ENCODE results near the gene DENND1A. TPM values are rescaled to one million over a fixed set of nuclear protein-coding genes. Genes with fewer than 3 reads are reported as not detected.

Gene DENND1A
- total and polyA plus RNA-seq, 11 donors, result 9.8 to 24.0 (median 14.7) TPM

DNA sequence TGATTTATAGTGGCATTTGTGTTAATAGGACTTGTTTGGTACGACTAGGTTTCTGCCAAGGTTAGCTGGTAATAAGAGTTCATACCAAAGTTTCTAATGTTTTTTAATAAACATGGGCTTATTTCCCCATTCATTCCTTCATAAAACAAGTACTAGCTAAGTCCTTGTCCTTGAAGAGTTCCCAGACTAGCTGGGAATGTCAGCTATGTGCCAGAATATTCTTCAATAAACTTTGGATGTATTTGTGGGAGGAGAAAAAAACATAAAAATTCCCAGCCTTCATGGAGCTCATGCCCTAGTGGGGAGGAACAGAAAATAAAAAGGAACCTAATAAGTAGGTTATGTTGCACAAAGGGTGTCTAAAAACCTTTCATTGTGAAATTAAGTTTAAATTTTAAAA, 176.9 kb downstream of the DENND1A start:
- H3K27me3 ChIP-seq, result no peaks in the 10 kb centered on the region
- peaks cover 0 to 38% (median 4%) of the 10 kb centered on the region in 12 donors for H3K4me1 ChIP-seq
- no peak overlapping the region for H3K27ac ChIP-seq
- intact Hi-C loops (cut with DNase I), result loop anchor here in 1 of 10 donors (10.0 kb wide), 1 partner anchor 82 kb away; no protein-coding TSS in a partner anchor
- no peaks in the 10 kb centered on the region for H3K9me3 ChIP-seq
- 86 to 94% (median 87%) methylated on average over 1 of the region's 1 CpG for WGBS, 4 donors
- DNase-seq, result no peak
- ATAC-seq, result no peak
- TF ChIP-seq, protein P1, sequence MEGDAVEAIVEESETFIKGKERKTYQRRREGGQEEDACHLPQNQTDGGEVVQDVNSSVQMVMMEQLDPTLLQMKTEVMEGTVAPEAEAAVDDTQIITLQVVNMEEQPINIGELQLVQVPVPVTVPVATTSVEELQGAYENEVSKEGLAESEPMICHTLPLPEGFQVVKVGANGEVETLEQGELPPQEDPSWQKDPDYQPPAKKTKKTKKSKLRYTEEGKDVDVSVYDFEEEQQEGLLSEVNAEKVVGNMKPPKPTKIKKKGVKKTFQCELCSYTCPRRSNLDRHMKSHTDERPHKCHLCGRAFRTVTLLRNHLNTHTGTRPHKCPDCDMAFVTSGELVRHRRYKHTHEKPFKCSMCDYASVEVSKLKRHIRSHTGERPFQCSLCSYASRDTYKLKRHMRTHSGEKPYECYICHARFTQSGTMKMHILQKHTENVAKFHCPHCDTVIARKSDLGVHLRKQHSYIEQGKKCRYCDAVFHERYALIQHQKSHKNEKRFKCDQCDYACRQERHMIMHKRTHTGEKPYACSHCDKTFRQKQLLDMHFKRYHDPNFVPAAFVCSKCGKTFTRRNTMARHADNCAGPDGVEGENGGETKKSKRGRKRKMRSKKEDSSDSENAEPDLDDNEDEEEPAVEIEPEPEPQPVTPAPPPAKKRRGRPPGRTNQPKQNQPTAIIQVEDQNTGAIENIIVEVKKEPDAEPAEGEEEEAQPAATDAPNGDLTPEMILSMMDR (IDR thresholded peaks at IDR 0.05), result no peak
- TF ChIP-seq POLR2A (IDR thresholded peaks at IDR 0.05), result no peak
- H3K36me3 ChIP-seq, result peaks cover 0 to 12% (median 0%) of the 10 kb centered on the region in 9 donors
- H3K4me3 ChIP-seq, result no peak overlapping the region

DNA sequence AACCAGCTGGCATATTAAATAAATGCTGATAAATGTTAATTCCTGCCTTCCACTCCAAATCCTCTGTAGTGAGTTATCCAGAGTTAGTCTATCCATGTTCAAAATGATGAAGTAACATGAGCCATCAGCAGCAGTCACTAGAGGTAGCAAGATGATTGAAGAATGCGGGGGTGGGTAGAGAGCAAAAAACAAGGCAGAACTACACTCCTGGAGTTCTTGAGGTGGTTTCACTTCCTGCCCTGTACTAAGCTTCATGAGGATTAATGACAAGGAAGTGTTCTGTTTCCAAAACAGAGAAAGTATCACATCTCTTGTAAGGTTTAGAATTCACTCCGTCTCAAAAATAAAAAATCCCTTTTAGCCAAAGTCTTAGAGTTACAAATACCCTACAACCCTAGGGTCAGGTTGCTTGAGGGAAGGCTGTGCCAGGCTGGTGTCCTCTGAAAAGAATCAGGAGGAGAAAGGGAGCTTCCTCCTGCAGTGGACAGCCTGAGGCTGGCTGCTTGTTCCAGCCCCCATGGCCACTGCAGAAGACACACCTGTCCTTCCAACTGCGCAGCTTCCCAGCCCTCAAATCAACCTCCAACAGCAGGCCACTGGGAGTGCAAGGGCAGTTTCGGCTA, 180.2 kb downstream of the DENND1A start:
- Histone ChIP-seq H3K36me3 (no peaks in the 10 kb centered on the region), H3K4me1 (peaks cover 0 to 25% (median 2%) of the 10 kb centered on the region in 12 donors), H3K27ac (no peak overlapping the region), H3K9me3 (no peaks in the 10 kb centered on the region), H3K4me3 (no peak overlapping the region), H3K27me3 (no peaks in the 10 kb centered on the region)
- 87 to 95% (median 90%) methylated on average over 4 of the region's 4 CpGs for WGBS, 4 donors
- DNase-seq, result no peak
- ATAC-seq, result no peak
- TF ChIP-seq, protein P1 (IDR thresholded peaks at IDR 0.05), result no peak
- TF ChIP-seq POLR2A (IDR thresholded peaks at IDR 0.05), result no peak
- intact Hi-C loops (cut with DNase I), result loop anchor here in 3 of 10 donors (10.0 kb wide), 3 partner anchors 85 to 175 kb away; no protein-coding TSS in a partner anchor

DNA sequence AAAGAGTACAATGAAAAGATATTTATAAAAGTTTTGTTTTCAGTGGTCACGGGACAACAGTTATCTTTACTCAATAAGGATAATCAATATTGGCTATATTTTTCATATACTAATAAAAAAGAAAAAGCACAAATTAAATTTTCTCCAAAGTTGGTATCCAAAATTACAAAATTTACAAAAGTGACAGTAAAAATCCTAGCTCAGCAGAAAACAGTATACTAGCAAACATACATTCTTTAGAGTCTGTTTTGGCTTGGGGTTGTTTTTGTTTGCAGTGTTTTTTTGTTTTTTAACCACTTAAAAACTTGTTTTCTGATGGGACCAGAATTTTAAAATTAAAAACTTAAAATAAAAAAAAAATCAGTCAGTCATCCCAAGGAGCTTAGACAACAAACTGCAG, 183.2 kb downstream of the DENND1A start:
- intact Hi-C loops (cut with DNase I), result loop anchor here in 2 of 10 donors (10.0 kb wide), 2 partner anchors 118 to 178 kb away; no protein-coding TSS in a partner anchor
- H3K36me3 ChIP-seq, result no peaks in the 10 kb centered on the region
- no peaks in the 10 kb centered on the region for H3K9me3 ChIP-seq
- no peak for TF ChIP-seq POLR2A (IDR thresholded peaks at IDR 0.05)
- TF ChIP-seq, protein P1 (IDR thresholded peaks at IDR 0.05), result no peak
- DNase-seq, result no peak
- no peak overlapping the region for H3K27ac ChIP-seq
- H3K27me3 ChIP-seq, result no peaks in the 10 kb centered on the region
- H3K4me1 ChIP-seq, result peaks cover 0 to 28% (median 16%) of the 10 kb centered on the region in 12 donors
- no peak for ATAC-seq
- WGBS, 4 donors, result 96 to 98% (median 98%) methylated on average over 1 of the region's 1 CpG
- H3K4me3 ChIP-seq, result no peak overlapping the region

DNA sequence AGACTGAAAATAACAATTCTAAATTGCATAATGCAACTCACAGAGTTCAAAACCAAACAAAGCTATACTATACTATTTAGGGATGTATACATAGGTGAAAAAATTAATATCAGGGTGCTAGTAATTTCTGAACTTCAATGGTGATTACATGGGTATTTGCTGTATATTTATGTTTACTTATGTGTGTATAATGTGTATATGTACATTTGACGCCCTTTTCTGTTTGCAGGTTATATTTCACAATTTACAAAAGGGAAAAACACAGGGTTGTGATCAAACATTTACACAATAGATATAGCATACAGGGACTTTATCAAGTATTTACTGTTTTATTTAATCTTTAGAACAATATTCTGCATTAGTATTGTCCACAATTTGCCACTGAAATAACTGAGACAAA, 184.0 kb downstream of the DENND1A start:
- WGBS, 4 donors, result 63 to 100% (median 97%) methylated on average over 1 of the region's 1 CpG
- no peaks in the 10 kb centered on the region for H3K9me3 ChIP-seq
- H3K4me3 ChIP-seq, result no peak overlapping the region
- no peaks in the 10 kb centered on the region for H3K36me3 ChIP-seq
- intact Hi-C loops (cut with DNase I), result loop anchor here in 2 of 10 donors (10.0 kb wide), 2 partner anchors 119 to 179 kb away; no protein-coding TSS in a partner anchor
- H3K4me1 ChIP-seq, result peaks cover 0 to 36% (median 25%) of the 10 kb centered on the region in 12 donors
- H3K27ac ChIP-seq, result no peak overlapping the region
- no peaks in the 10 kb centered on the region for H3K27me3 ChIP-seq
- TF ChIP-seq, protein P1 (IDR thresholded peaks at IDR 0.05), result no peak
- no peak for TF ChIP-seq POLR2A (IDR thresholded peaks at IDR 0.05)
- ATAC-seq (no peak), DNase-seq (no peak)

Data from heart left ventricle (tissue), 16 donors.